ENCODE measurements around the gene SBF2.
"Not testable (repeated sequence)": the region's sequence is repeated elsewhere in the genome, so short reads cannot be mapped to it uniquely, and the experiment has no call there.

SBF2 gene

GRCh38 chr11:9916480-9916879 is 377.5 kb downstream of the SBF2 start:
- no peak overlapping the region for H3K27ac ChIP-seq (ENCODE audit: low read depth, low read length)
- no peaks in the 10 kb centered on the region for H3K27me3 ChIP-seq (ENCODE audit: control insufficient read depth in 1 of 2, insufficient read depth in 2 of 2, low read length in 2 of 2)
- H3K9me3 ChIP-seq (ENCODE audit: low read length): no peaks in the 10 kb centered on the region
- no peaks in the 10 kb centered on the region for H3K4me1 ChIP-seq (ENCODE audit: insufficient read depth, low read length)
- no peak overlapping the region for H3K9ac ChIP-seq (ENCODE audit: low read length)
- H3K36me3 ChIP-seq (ENCODE audit: insufficient read depth, low read length): no peaks in the 10 kb centered on the region
- no peak overlapping the region for H3K4me3 ChIP-seq (ENCODE audit: low read depth in 1 of 2, low read length in 2 of 2)

- Histone ChIP-seq H3K27me3 (ENCODE audit: control insufficient read depth in 1 of 2, insufficient read depth in 2 of 2, low read length in 2 of 2) (no peaks in the 10 kb centered on the region), H3K27ac (ENCODE audit: low read depth, low read length) (no peak overlapping the region), H3K36me3 (ENCODE audit: insufficient read depth, low read length) (no peaks in the 10 kb centered on the region), H3K9me3 (ENCODE audit: low read length) (no peaks in the 10 kb centered on the region), H3K4me1 (ENCODE audit: insufficient read depth, low read length) (no peaks in the 10 kb centered on the region), H3K4me3 (ENCODE audit: low read depth in 1 of 2, low read length in 2 of 2) (no peak overlapping the region), H3K9ac (ENCODE audit: low read length) (no peak overlapping the region)
These were observed 380.0 kb downstream of the SBF2 start for GRCh38 chr11:9914064-9914463.

- H3K4me1 ChIP-seq (ENCODE audit: insufficient read depth, low read length): no peaks in the 10 kb centered on the region
- H3K27me3 ChIP-seq (ENCODE audit: control insufficient read depth in 1 of 2, insufficient read depth in 2 of 2, low read length in 2 of 2): no peaks in the 10 kb centered on the region
- H3K27ac ChIP-seq (ENCODE audit: low read depth, low read length): no peak overlapping the region
- no peaks in the 10 kb centered on the region for H3K36me3 ChIP-seq (ENCODE audit: insufficient read depth, low read length)
- no peak overlapping the region for H3K4me3 ChIP-seq (ENCODE audit: low read depth in 1 of 2, low read length in 2 of 2)
- no peaks in the 10 kb centered on the region for H3K9me3 ChIP-seq (ENCODE audit: low read length)
- H3K9ac ChIP-seq (ENCODE audit: low read length): no peak overlapping the region
These were observed 387.8 kb downstream of the SBF2 start for GRCh38 chr11:9905960-9906791.

GRCh38 chr11:9905501-9905951 is 388.5 kb downstream of the SBF2 start:
- Histone ChIP-seq H3K36me3 (ENCODE audit: insufficient read depth, low read length) (no peaks in the 10 kb centered on the region), H3K27ac (ENCODE audit: low read depth, low read length) (no peak overlapping the region), H3K9me3 (ENCODE audit: low read length) (no peaks in the 10 kb centered on the region), H3K9ac (ENCODE audit: low read length) (no peak overlapping the region), H3K4me1 (ENCODE audit: insufficient read depth, low read length) (no peaks in the 10 kb centered on the region), H3K4me3 (ENCODE audit: low read depth in 1 of 2, low read length in 2 of 2) (no peak overlapping the region), H3K27me3 (ENCODE audit: control insufficient read depth in 1 of 2, insufficient read depth in 2 of 2, low read length in 2 of 2) (no peaks in the 10 kb centered on the region)

GRCh38 chr11:9903579-9903978 is 390.4 kb downstream of the SBF2 start:
- H3K27me3 ChIP-seq (ENCODE audit: control insufficient read depth in 1 of 2, insufficient read depth in 2 of 2, low read length in 2 of 2): no peaks in the 10 kb centered on the region
- H3K4me1 ChIP-seq (ENCODE audit: insufficient read depth, low read length): no peaks in the 10 kb centered on the region
- no peak overlapping the region for H3K27ac ChIP-seq (ENCODE audit: low read depth, low read length)
- H3K36me3 ChIP-seq (ENCODE audit: insufficient read depth, low read length): no peaks in the 10 kb centered on the region
- H3K9me3 ChIP-seq (ENCODE audit: low read length): no peaks in the 10 kb centered on the region
- H3K4me3 ChIP-seq (ENCODE audit: low read depth in 1 of 2, low read length in 2 of 2): no peak overlapping the region
- no peak overlapping the region for H3K9ac ChIP-seq (ENCODE audit: low read length)

- no peak overlapping the region for H3K27ac ChIP-seq (ENCODE audit: low read depth, low read length)
These were observed 392.1 kb downstream of the SBF2 start for GRCh38 chr11:9901943-9902342.

DNA sequence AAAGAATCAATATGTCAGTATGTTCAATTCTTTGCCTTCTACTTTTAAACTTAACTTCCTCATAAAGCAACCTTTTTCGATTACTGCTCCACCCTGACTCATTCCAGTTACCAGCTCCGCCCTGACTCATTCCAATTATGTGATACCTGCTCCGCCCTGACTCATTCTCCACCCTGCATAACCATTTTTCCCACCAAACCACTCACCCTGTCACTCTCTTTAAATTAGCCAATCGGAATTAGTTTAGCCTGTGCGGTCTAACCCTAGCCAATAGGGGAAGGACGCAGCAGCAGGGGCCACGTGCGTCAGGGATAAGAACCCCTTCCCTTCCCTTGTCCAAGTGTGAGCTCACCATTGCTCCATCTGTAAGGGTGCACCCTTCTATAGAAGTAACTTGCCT is 393.8 kb downstream of the SBF2 start:
- H3K4me3 ChIP-seq (ENCODE audit: low read depth in 1 of 2, low read length in 2 of 2); H3K9ac ChIP-seq (ENCODE audit: low read length); H3K4me1 ChIP-seq (ENCODE audit: insufficient read depth, low read length); H3K27me3 ChIP-seq (ENCODE audit: control insufficient read depth in 1 of 2, insufficient read depth in 2 of 2, low read length in 2 of 2); H3K36me3 ChIP-seq (ENCODE audit: insufficient read depth, low read length); H3K9me3 ChIP-seq (ENCODE audit: low read length); H3K27ac ChIP-seq (ENCODE audit: low read depth, low read length): not testable (repeated sequence)

More at GRCh38 chr11:9901943-9902342, 392.1 kb downstream of the SBF2 start:
- Histone ChIP-seq H3K27me3 (ENCODE audit: control insufficient read depth in 1 of 2, insufficient read depth in 2 of 2, low read length in 2 of 2) (no peaks in the 10 kb centered on the region), H3K4me3 (ENCODE audit: low read depth in 1 of 2, low read length in 2 of 2) (no peak overlapping the region), H3K4me1 (ENCODE audit: insufficient read depth, low read length) (no peaks in the 10 kb centered on the region), H3K9me3 (ENCODE audit: low read length) (no peaks in the 10 kb centered on the region), H3K36me3 (ENCODE audit: insufficient read depth, low read length) (no peaks in the 10 kb centered on the region), H3K9ac (ENCODE audit: low read length) (no peak overlapping the region)

DNA sequence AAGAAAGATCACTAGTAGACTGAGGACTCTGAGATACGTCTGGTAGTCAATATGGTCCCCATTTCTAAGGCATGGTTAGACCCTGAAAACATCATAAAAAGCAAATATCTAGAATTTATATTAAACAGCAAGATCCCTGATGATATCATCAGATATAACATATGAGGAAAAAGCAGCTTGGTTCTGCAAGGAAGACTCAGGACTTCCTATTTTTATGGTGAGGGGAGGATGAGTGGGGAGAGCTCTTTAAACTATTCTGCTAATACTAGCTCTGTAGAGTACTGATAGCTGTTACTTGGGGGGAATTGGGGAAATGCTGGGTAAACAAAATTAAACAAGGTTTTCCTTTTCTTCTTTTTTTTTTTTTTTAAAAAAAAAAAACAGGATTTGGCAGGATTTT is 394.3 kb downstream of the SBF2 start:
- no peaks in the 10 kb centered on the region for H3K36me3 ChIP-seq (ENCODE audit: insufficient read depth, low read length)
- no peak overlapping the region for H3K27ac ChIP-seq (ENCODE audit: low read depth, low read length)
- H3K4me1 ChIP-seq (ENCODE audit: insufficient read depth, low read length): no peaks in the 10 kb centered on the region
- H3K9me3 ChIP-seq (ENCODE audit: low read length): no peaks in the 10 kb centered on the region
- H3K27me3 ChIP-seq (ENCODE audit: control insufficient read depth in 1 of 2, insufficient read depth in 2 of 2, low read length in 2 of 2): no peaks in the 10 kb centered on the region
- no peak overlapping the region for H3K9ac ChIP-seq (ENCODE audit: low read length)
- no peak overlapping the region for H3K4me3 ChIP-seq (ENCODE audit: low read depth in 1 of 2, low read length in 2 of 2)

- H3K4me1 ChIP-seq (ENCODE audit: insufficient read depth, low read length): no peaks in the 10 kb centered on the region
- no peak overlapping the region for H3K9ac ChIP-seq (ENCODE audit: low read length)
- no peaks in the 10 kb centered on the region for H3K36me3 ChIP-seq (ENCODE audit: insufficient read depth, low read length)
- no peak overlapping the region for H3K27ac ChIP-seq (ENCODE audit: low read depth, low read length)
- H3K27me3 ChIP-seq (ENCODE audit: control insufficient read depth in 1 of 2, insufficient read depth in 2 of 2, low read length in 2 of 2): no peaks in the 10 kb centered on the region
- no peaks in the 10 kb centered on the region for H3K9me3 ChIP-seq (ENCODE audit: low read length)
- H3K4me3 ChIP-seq (ENCODE audit: low read depth in 1 of 2, low read length in 2 of 2): no peak overlapping the region
These were observed 397.1 kb downstream of the SBF2 start for GRCh38 chr11:9896902-9897301.

GRCh38 chr11:9895006-9895405 is 399.0 kb downstream of the SBF2 start:
- Histone ChIP-seq H3K27me3 (ENCODE audit: control insufficient read depth in 1 of 2, insufficient read depth in 2 of 2, low read length in 2 of 2) (no peaks in the 10 kb centered on the region), H3K4me1 (ENCODE audit: insufficient read depth, low read length) (no peaks in the 10 kb centered on the region)

DNA sequence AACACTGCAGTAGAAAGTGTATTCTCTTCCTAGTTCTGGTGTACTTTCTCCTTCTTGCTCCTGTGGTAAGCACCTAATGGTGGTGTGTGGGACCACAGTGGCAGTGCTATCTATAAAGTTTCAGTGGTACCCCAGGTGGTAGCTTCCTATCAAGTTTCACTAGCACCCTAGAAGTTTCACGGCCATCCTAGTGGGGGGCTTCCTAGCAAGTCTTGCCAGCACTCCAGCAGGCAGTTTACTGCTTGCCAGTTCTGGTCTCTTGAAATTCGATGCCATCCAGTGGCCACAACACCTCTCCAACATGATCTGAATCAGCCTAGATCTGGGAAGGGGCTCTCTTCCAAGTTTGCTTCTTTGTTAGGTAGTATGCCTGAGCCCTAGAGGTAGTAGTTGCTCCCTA is 400.5 kb downstream of the SBF2 start:
- H3K9ac ChIP-seq (ENCODE audit: low read length): no peak overlapping the region
- H3K27ac ChIP-seq (ENCODE audit: low read depth, low read length): no peak overlapping the region
- no peaks in the 10 kb centered on the region for H3K27me3 ChIP-seq (ENCODE audit: control insufficient read depth in 1 of 2, insufficient read depth in 2 of 2, low read length in 2 of 2)
- no peaks in the 10 kb centered on the region for H3K36me3 ChIP-seq (ENCODE audit: insufficient read depth, low read length)
- no peak overlapping the region for H3K4me3 ChIP-seq (ENCODE audit: low read depth in 1 of 2, low read length in 2 of 2)
- H3K9me3 ChIP-seq (ENCODE audit: low read length): no peaks in the 10 kb centered on the region
- H3K4me1 ChIP-seq (ENCODE audit: insufficient read depth, low read length): no peaks in the 10 kb centered on the region

More at GRCh38 chr11:9895006-9895405, 399.0 kb downstream of the SBF2 start:
- H3K9me3 ChIP-seq (ENCODE audit: low read length): no peaks in the 10 kb centered on the region
- no peak overlapping the region for H3K4me3 ChIP-seq (ENCODE audit: low read depth in 1 of 2, low read length in 2 of 2)
- H3K9ac ChIP-seq (ENCODE audit: low read length): no peak overlapping the region
- H3K27ac ChIP-seq (ENCODE audit: low read depth, low read length): no peak overlapping the region
- no peaks in the 10 kb centered on the region for H3K36me3 ChIP-seq (ENCODE audit: insufficient read depth, low read length)

DNA sequence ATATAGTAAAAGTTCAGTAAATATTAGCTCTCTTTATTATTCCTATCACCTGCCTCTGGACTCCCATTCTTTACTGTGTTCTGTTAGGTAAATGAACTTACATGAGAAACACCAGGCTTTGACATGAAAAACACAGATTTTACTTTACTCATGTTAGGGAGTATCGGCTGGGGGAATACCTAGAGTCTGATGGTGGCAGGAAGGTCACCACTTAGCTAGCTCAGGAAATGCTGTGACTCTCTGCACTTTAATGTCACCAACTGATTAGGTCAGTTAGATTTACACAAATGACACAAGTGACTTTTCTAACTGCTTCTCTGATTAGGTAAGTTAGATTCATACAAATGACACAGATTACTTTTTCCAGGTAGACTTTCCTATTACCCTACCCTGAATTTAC is 405.1 kb downstream of the SBF2 start:
- Histone ChIP-seq H3K27ac (ENCODE audit: low read depth, low read length) (no peak overlapping the region), H3K9ac (ENCODE audit: low read length) (no peak overlapping the region), H3K4me1 (ENCODE audit: insufficient read depth, low read length) (no peaks in the 10 kb centered on the region), H3K4me3 (ENCODE audit: low read depth in 1 of 2, low read length in 2 of 2) (no peak overlapping the region), H3K36me3 (ENCODE audit: insufficient read depth, low read length) (no peaks in the 10 kb centered on the region), H3K9me3 (ENCODE audit: low read length) (no peaks in the 10 kb centered on the region), H3K27me3 (ENCODE audit: control insufficient read depth in 1 of 2, insufficient read depth in 2 of 2, low read length in 2 of 2) (no peaks in the 10 kb centered on the region)

Measured in muscle layer of colon (tissue), 2 donors.